Tibial artery (tissue), 4 donors: ENCODE measurements around the gene TWSG1.

Source experiments
- DNase-seq, 2 donors: peaks; one replicate each; pipeline ENCODE4 v3.0.0-alpha.2; 2019
- H3K27ac ChIP-seq, 2 donors: fragments of 200-600 bp; sonication (generic) in 1 of 2; 1 replicate in 1 of 2; 2 replicates in 1 of 2; pipeline ENCODE4 v1.5.1; 2018 to 2019; ENCODE audit warnings: mild to moderate bottlenecking in 1 of 2
- H3K27me3 ChIP-seq, 2 donors: fragments of 200-600 bp; sonication (generic) in 1 of 2; one replicate each; pipeline versions ENCODE4 v1.5.1 to v1.6.0; 2016 to 2019
- H3K36me3 ChIP-seq, 3 donors: fragments of 200-600 bp; sonication (generic) in 2 of 3; one replicate each; pipeline ENCODE4 v1.5.1; 2016 to 2019; ENCODE audit warnings: mild to moderate bottlenecking in 2 of 3
- H3K4me1 ChIP-seq, 4 donors: fragments of 200-600 bp; sonication (generic) in 2 of 4; 1 replicate in 3 of 4; 2 replicates in 1 of 4; pipeline ENCODE4 v1.5.1; 2016 to 2019
- H3K4me3 ChIP-seq, 2 donors: fragments of 200-600 bp; sonication (generic) in 1 of 2; 1 replicate in 1 of 2; 2 replicates in 1 of 2; pipeline ENCODE4 v1.5.1; 2018 to 2019; ENCODE audit warnings: mild to moderate bottlenecking in 2 of 2
- H3K9me3 ChIP-seq, 3 donors: fragments of 200-600 bp; sonication (generic) in 1 of 3; one replicate each; pipeline ENCODE4 v1.5.1; 2016 to 2019
- CTCF ChIP-seq, 2 experiments: fragments of 200-600 bp in 1 of 2; fragments of 450-650 bp in 1 of 2; IDR thresholded peaks; one replicate each; pipeline ENCODE4 v1.5.1; 2017 to 2019; ENCODE audit warnings: antibody characterized with exemption in 2 of 2, mild to moderate bottlenecking in 1 of 2, moderate library complexity in 1 of 2
- intact Hi-C: fragments of 100-400 bp; cut with DNase I; formaldehyde crosslinking; loops from one replicate; pipeline ENCODE4 v1.15.0; 2023; ENCODE audit warnings: low total_unique reads

TWSG1 gene

GRCh38 chr18:9292047-9292446 lies 42.5 kb upstream of the TWSG1 start:
- no peak for TF ChIP-seq CTCF (IDR thresholded peaks at IDR 0.05)
- Histone ChIP-seq H3K36me3 (no peaks in the 10 kb centered on the region), H3K4me3 (no peak overlapping the region), H3K9me3 (peaks cover 0 to 22% (median 16%) of the 10 kb centered on the region in 3 donors), H3K27ac (no peak overlapping the region), H3K27me3 (no peaks in the 10 kb centered on the region), H3K4me1 (no peaks in the 10 kb centered on the region)
- intact Hi-C loops = no loop called here
- DNase-seq = no peak

- no peak for TF ChIP-seq CTCF (IDR thresholded peaks at IDR 0.05)
- H3K9me3 ChIP-seq = peaks cover 0 to 29% (median 18%) of the 10 kb centered on the region in 3 donors
Observed at GRCh38 chr18:9293948-9294347, 40.6 kb upstream of the TWSG1 start.

GRCh38 chr18:9296233-9297006 lies 38.2 kb upstream of the TWSG1 start:
- no peak overlapping the region for H3K27ac ChIP-seq
- no peak for DNase-seq
- H3K4me3 ChIP-seq = no peak overlapping the region
- H3K27me3 ChIP-seq = no peaks in the 10 kb centered on the region
- H3K36me3 ChIP-seq = no peaks in the 10 kb centered on the region
- H3K9me3 ChIP-seq = peaks cover 0 to 30% (median 18%) of the 10 kb centered on the region in 3 donors
- no peaks in the 10 kb centered on the region for H3K4me1 ChIP-seq
- intact Hi-C loops = no loop called here
- no peak for TF ChIP-seq CTCF (IDR thresholded peaks at IDR 0.05)

More at GRCh38 chr18:9293948-9294347, 40.6 kb upstream of the TWSG1 start:
- Histone ChIP-seq H3K36me3 (no peaks in the 10 kb centered on the region), H3K27ac (no peak overlapping the region), H3K4me3 (no peak overlapping the region), H3K4me1 (no peaks in the 10 kb centered on the region), H3K27me3 (no peaks in the 10 kb centered on the region)
- intact Hi-C loops = no loop called here
- no peak for DNase-seq

- Histone ChIP-seq H3K27ac (no peak overlapping the region), H3K4me3 (no peak overlapping the region), H3K4me1 (no peaks in the 10 kb centered on the region), H3K27me3 (no peaks in the 10 kb centered on the region), H3K36me3 (no peaks in the 10 kb centered on the region), H3K9me3 (peaks cover 0 to 36% (median 18%) of the 10 kb centered on the region in 3 donors)
- no peak for TF ChIP-seq CTCF (IDR thresholded peaks at IDR 0.05)
- intact Hi-C loops = no loop called here
- DNase-seq = no peak
Observed at GRCh38 chr18:9297007-9297393, 37.6 kb upstream of the TWSG1 start.

- Histone ChIP-seq H3K36me3 (no peaks in the 10 kb centered on the region), H3K4me1 (no peaks in the 10 kb centered on the region), H3K9me3 (peaks cover 0 to 17% (median 0%) of the 10 kb centered on the region in 3 donors), H3K27me3 (no peaks in the 10 kb centered on the region), H3K4me3 (no peak overlapping the region), H3K27ac (no peak overlapping the region)
- no peak for TF ChIP-seq CTCF (IDR thresholded peaks at IDR 0.05)
- no peak for DNase-seq
- intact Hi-C loops = no loop called here
Observed at GRCh38 chr18:9304388-9305070, 30.0 kb upstream of the TWSG1 start.
